OCI-LY1 (cell line): ENCODE measurements around the gene PRXL2B.

Experiments
- EZH2 ChIP-seq: fragments of 200-600 bp; sonication (generic), shearing (Covaris generic); IDR thresholded peaks from 2 replicates; pipeline ENCODE4 v1.8.0; 2017; ENCODE audit warnings: borderline replicate concordance, mixed run types, mild to moderate bottlenecking, antibody characterized with exemption, low read length, moderate library complexity, mixed read lengths
- TF ChIP-seq, protein P1 (sequence below): fragments of 200-600 bp; sonication (generic), shearing (Covaris generic); IDR thresholded peaks from 2 replicates; pipeline ENCODE4 v1.5.1; 2017; ENCODE audit warnings: mild to moderate bottlenecking, antibody characterized with exemption, low read length, moderate library complexity, mixed read lengths

- TF ChIP-seq, protein P1, sequence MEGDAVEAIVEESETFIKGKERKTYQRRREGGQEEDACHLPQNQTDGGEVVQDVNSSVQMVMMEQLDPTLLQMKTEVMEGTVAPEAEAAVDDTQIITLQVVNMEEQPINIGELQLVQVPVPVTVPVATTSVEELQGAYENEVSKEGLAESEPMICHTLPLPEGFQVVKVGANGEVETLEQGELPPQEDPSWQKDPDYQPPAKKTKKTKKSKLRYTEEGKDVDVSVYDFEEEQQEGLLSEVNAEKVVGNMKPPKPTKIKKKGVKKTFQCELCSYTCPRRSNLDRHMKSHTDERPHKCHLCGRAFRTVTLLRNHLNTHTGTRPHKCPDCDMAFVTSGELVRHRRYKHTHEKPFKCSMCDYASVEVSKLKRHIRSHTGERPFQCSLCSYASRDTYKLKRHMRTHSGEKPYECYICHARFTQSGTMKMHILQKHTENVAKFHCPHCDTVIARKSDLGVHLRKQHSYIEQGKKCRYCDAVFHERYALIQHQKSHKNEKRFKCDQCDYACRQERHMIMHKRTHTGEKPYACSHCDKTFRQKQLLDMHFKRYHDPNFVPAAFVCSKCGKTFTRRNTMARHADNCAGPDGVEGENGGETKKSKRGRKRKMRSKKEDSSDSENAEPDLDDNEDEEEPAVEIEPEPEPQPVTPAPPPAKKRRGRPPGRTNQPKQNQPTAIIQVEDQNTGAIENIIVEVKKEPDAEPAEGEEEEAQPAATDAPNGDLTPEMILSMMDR: no peak
- no peak for TF ChIP-seq EZH2
These were observed 5.1 kb downstream of the PRXL2B start for GRCh38 chr1:2591581-2592261.
